ENCODE results near the gene LGALS13. TPM values are rescaled to one million over a fixed set of nuclear protein-coding genes. Genes with fewer than 3 reads are reported as not detected.

LGALS13 gene
- total and polyA plus RNA-seq, 2 donors (not counting 1 experiment from before 2014, with no cell fraction given) = not detected

DNA sequence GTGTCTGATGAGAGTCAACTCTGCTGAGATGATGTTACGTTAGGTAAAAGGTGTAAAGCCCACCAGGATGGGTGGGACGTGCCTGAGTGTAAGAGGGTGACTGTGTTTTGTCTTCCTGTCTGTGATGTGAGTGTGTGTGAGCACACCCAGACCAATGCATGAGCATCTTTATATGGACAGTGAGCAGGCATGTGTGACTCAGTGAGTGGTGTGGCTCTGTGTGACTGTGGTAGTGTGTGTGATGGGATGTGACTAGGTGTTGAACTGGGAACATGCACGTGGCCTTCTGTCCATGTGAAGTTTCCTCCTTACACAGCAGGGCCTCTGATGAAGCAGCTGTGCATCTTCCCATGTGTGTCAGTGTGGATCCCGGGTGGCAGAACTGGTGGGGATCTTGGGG, 35.6 kb downstream of the LGALS13 start:
- no peaks in the 10 kb centered on the region for H3K4me1 ChIP-seq (ENCODE audit: control insufficient read depth in 2 of 2, insufficient read depth in 2 of 2, low read length in 2 of 2)
- no peak overlapping the region for H3K9ac ChIP-seq (ENCODE audit: low read length)
- Mint-ChIP-seq H3K27ac (no peak overlapping the region), H3K27me3 (peaks cover 80% of the 10 kb centered on the region), H3K4me1 (no peaks in the 10 kb centered on the region), H3K4me3 (no peak overlapping the region), H3K9me3 (ENCODE audit: insufficient read depth) (peaks cover 3% of the 10 kb centered on the region)
- DNase-seq (no peak), ATAC-seq (ENCODE audit: low read depth) (no peak)
- H3K9me3 ChIP-seq (ENCODE audit: control extremely low read depth in 1 of 3, control insufficient read depth in 2 of 3, insufficient read depth in 1 of 3, low read length in 2 of 3) = peaks cover 0 to 1% (median 0%) of the 10 kb centered on the region in 3 donors
- H3K79me2 ChIP-seq (ENCODE audit: control insufficient read depth, insufficient read depth, low read length) = no peaks in the 10 kb centered on the region
- H3K4me2 ChIP-seq (replicated peaks; ENCODE audit: low read depth, low read length, poor library complexity, severe bottlenecking) = no peak overlapping the region
- H3K36me3 ChIP-seq (replicated peaks in 1 of 2; ENCODE audit: control extremely low read depth in 1 of 2, control insufficient read depth in 1 of 2, extremely low read depth in 1 of 2, insufficient read depth in 2 of 2, low read length in 1 of 2) = no peaks in the 10 kb centered on the region
- intact Hi-C loops (cut with micrococcal nuclease) = no loop called here
- ChIA-PET CTCF (no interaction called here), POLR2A (no interaction called here)
- no peak overlapping the region for H3K4me3 ChIP-seq (ENCODE audit: control extremely low read depth in 1 of 5, extremely low read depth in 1 of 5, insufficient read depth in 1 of 5, low read depth in 2 of 5, low read length in 4 of 5)
- TF ChIP-seq EZH2 (IDR thresholded peaks at IDR 0.05; ENCODE audit: borderline replicate concordance, insufficient read depth, low read depth, low read length, poor library complexity, severe bottlenecking) = no peak
- no peaks in the 10 kb centered on the region for H4K20me1 ChIP-seq (ENCODE audit: control insufficient read depth, insufficient read depth, low read length, poor library complexity, severe bottlenecking)
- WGBS (ENCODE audit: insufficient coverage) = 76% methylated on average over 4 of the region's 4 CpGs
- no peak overlapping the region for H2AFZ ChIP-seq (ENCODE audit: insufficient read depth, low read depth, low read length, poor library complexity, severe bottlenecking)
- no peak overlapping the region for H3K27ac ChIP-seq (ENCODE audit: low read length in 2 of 2)
- peaks cover 0 to 18% (median 8%) of the 10 kb centered on the region in 4 experiments for H3K27me3 ChIP-seq (replicated peaks in 1 of 4; ENCODE audit: control extremely low read depth in 1 of 4, control insufficient read depth in 3 of 4, insufficient read depth in 4 of 4, low read length in 3 of 4)

DNA sequence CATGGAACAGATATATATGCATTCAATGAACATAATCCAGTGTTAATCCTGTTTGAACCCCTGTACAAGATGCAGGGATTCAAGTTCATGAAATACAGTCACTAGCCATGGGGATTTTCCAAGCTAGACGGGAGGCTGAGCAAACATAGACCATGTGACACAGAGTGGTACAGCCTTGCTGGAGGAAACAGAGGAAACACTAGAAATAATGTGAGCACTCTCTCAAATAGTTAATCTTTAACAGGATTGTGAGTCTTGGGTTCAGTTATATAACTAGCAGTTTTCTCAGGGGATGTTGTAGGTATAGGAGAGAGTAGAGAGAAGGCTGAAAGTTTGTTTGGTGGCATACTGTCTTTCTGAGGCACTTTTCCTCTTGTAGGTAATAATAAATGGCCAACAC, 39.4 kb downstream of the LGALS13 start:
- Histone ChIP-seq H3K27ac (ENCODE audit: low read length in 2 of 2) (no peak overlapping the region), H3K79me2 (ENCODE audit: control insufficient read depth, insufficient read depth, low read length) (no peaks in the 10 kb centered on the region), H2AFZ (ENCODE audit: insufficient read depth, low read depth, low read length, poor library complexity, severe bottlenecking) (no peak overlapping the region), H3K9ac (ENCODE audit: low read length) (no peak overlapping the region), H3K4me2 (replicated peaks; ENCODE audit: low read depth, low read length, poor library complexity, severe bottlenecking) (no peak overlapping the region), H3K36me3 (replicated peaks in 1 of 2; ENCODE audit: control extremely low read depth in 1 of 2, control insufficient read depth in 1 of 2, extremely low read depth in 1 of 2, insufficient read depth in 2 of 2, low read length in 1 of 2) (no peaks in the 10 kb centered on the region), H4K20me1 (ENCODE audit: control insufficient read depth, insufficient read depth, low read length, poor library complexity, severe bottlenecking) (no peaks in the 10 kb centered on the region), H3K27me3 (replicated peaks in 1 of 4; ENCODE audit: control extremely low read depth in 1 of 4, control insufficient read depth in 3 of 4, insufficient read depth in 4 of 4, low read length in 3 of 4) (peaks cover 0 to 21% (median 16%) of the 10 kb centered on the region in 4 experiments), H3K9me3 (ENCODE audit: control extremely low read depth in 1 of 3, control insufficient read depth in 2 of 3, insufficient read depth in 1 of 3, low read length in 2 of 3) (no peaks in the 10 kb centered on the region), H3K4me3 (ENCODE audit: control extremely low read depth in 1 of 5, extremely low read depth in 1 of 5, insufficient read depth in 1 of 5, low read depth in 2 of 5, low read length in 4 of 5) (no peak overlapping the region), H3K4me1 (ENCODE audit: control insufficient read depth in 2 of 2, insufficient read depth in 2 of 2, low read length in 2 of 2) (no peaks in the 10 kb centered on the region)
- TF ChIP-seq EZH2 (IDR thresholded peaks at IDR 0.05; ENCODE audit: borderline replicate concordance, insufficient read depth, low read depth, low read length, poor library complexity, severe bottlenecking) = no peak
- TF ChIP-seq, protein P1, sequence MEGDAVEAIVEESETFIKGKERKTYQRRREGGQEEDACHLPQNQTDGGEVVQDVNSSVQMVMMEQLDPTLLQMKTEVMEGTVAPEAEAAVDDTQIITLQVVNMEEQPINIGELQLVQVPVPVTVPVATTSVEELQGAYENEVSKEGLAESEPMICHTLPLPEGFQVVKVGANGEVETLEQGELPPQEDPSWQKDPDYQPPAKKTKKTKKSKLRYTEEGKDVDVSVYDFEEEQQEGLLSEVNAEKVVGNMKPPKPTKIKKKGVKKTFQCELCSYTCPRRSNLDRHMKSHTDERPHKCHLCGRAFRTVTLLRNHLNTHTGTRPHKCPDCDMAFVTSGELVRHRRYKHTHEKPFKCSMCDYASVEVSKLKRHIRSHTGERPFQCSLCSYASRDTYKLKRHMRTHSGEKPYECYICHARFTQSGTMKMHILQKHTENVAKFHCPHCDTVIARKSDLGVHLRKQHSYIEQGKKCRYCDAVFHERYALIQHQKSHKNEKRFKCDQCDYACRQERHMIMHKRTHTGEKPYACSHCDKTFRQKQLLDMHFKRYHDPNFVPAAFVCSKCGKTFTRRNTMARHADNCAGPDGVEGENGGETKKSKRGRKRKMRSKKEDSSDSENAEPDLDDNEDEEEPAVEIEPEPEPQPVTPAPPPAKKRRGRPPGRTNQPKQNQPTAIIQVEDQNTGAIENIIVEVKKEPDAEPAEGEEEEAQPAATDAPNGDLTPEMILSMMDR (IDR thresholded peaks at IDR 0.05) = no peak
- POLR2A ChIA-PET = no interaction called here
- whole genome bisulfite sequencing (ENCODE audit: insufficient coverage) = 50% methylated on average over 1 of the region's 1 CpG
- Mint-ChIP-seq H3K27ac (no peak overlapping the region), H3K9me3 (ENCODE audit: insufficient read depth) (no peaks in the 10 kb centered on the region), H3K4me3 (no peak overlapping the region), H3K4me1 (no peaks in the 10 kb centered on the region), H3K27me3 (peaks cover 73% of the 10 kb centered on the region)
- CTCF ChIA-PET = no interaction called here
- intact Hi-C loops (cut with micrococcal nuclease) = no loop called here
- no peak for DNase-seq
- ATAC-seq (ENCODE audit: low read depth) = no peak

Measured in B cell (primary cell).